ENCODE results near the gene IFNL3.

DNA sequence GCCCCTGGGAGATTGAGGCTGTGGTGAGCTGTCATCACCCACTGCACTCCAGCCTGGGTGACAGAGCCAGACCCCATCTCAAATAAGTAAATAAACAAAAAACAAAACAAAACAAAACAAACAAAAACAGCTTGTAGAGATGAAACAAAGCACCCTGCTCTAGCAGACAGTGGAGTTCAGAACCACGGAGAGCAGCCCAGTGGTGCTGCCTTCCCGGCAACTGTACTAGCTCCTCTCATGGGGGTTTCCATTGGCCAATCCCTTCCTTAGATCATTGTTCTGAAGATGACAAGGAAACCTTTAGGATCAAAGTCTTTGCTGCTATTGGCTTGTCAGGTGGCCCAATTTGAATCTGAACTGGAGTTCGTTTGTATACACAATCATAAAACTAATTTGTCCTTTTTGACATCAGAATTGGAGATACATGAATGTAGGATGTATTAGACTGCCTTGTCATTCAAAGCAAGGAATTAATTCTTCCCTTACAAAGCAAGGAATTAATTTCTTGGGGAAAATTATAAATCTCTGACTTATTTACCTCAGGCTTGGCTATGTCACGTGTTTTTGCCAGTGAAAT is 21.0 kb downstream of the IFNL3 start:
- TF ChIP-seq, protein P1, sequence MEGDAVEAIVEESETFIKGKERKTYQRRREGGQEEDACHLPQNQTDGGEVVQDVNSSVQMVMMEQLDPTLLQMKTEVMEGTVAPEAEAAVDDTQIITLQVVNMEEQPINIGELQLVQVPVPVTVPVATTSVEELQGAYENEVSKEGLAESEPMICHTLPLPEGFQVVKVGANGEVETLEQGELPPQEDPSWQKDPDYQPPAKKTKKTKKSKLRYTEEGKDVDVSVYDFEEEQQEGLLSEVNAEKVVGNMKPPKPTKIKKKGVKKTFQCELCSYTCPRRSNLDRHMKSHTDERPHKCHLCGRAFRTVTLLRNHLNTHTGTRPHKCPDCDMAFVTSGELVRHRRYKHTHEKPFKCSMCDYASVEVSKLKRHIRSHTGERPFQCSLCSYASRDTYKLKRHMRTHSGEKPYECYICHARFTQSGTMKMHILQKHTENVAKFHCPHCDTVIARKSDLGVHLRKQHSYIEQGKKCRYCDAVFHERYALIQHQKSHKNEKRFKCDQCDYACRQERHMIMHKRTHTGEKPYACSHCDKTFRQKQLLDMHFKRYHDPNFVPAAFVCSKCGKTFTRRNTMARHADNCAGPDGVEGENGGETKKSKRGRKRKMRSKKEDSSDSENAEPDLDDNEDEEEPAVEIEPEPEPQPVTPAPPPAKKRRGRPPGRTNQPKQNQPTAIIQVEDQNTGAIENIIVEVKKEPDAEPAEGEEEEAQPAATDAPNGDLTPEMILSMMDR (conservative IDR thresholded peaks at IDR 0.05) = no peak
- no peak for TF ChIP-seq ZFX (IDR thresholded peaks at IDR 0.05)

Data from C4-2B (cell line).